Mesenchymal stem cell (in vitro differentiated cells and primary cell): ENCODE measurements around the gene RBM41.

ENCODE experiments used
- DNase-seq: peaks from one replicate; pipeline ENCODE4 v3.0.0-alpha.2; 2013
- H2AFZ ChIP-seq: one replicate; pipeline ENCODE4 v1.6.1; 2013; ENCODE audit warnings: low read depth, mild to moderate bottlenecking, control low read depth, inconsistent platforms, low read length, moderate library complexity
- H2AK5ac ChIP-seq: 2 replicates; pipeline ENCODE4 v1.6.1; 2013; ENCODE audit warnings: low read length, moderate library complexity, mild to moderate bottlenecking, inconsistent platforms; ENCODE audit not compliant: severe bottlenecking
- H2BK120ac ChIP-seq: one replicate; pipeline ENCODE4 v1.6.1; 2013; ENCODE audit warnings: low read depth, mild to moderate bottlenecking, inconsistent platforms, low read length, moderate library complexity
- H2BK12ac ChIP-seq, 2 experiments: one replicate each; pipeline ENCODE4 v1.6.1; 2013; ENCODE audit warnings: inconsistent platforms in 2 of 2, low read length in 2 of 2, mild to moderate bottlenecking in 2 of 2, moderate library complexity in 2 of 2, control low read depth in 1 of 2
- H2BK15ac ChIP-seq: one replicate; pipeline ENCODE4 v1.6.1; 2013; ENCODE audit warnings: mild to moderate bottlenecking, low read depth, inconsistent platforms; ENCODE audit not compliant: poor library complexity, severe bottlenecking
- H2BK5ac ChIP-seq: 2 replicates; pipeline ENCODE4 v1.6.1; 2013; ENCODE audit warnings: low read depth, mild to moderate bottlenecking, low read length, control low read depth, inconsistent platforms; ENCODE audit not compliant: poor library complexity, severe bottlenecking
- H3K14ac ChIP-seq, 2 experiments: one replicate each; pipeline ENCODE4 v1.6.1; 2013; ENCODE audit warnings: inconsistent platforms in 2 of 2, low read length in 2 of 2, control low read depth in 1 of 2, mild to moderate bottlenecking in 1 of 2, moderate library complexity in 1 of 2
- H3K18ac ChIP-seq, 2 experiments: one replicate each; pipeline ENCODE4 v1.6.1; 2013; ENCODE audit warnings: inconsistent platforms in 2 of 2, low read length in 2 of 2, control low read depth in 1 of 2, low read depth in 1 of 2, mild to moderate bottlenecking in 1 of 2
- H3K23ac ChIP-seq, 2 experiments: one replicate each; pipeline ENCODE4 v1.6.1; 2013; ENCODE audit warnings: inconsistent platforms in 2 of 2, low read length in 2 of 2, mild to moderate bottlenecking in 2 of 2, moderate library complexity in 2 of 2, control low read depth in 1 of 2
- H3K27ac ChIP-seq: 2 replicates; pipeline ENCODE4 v1.5.1; 2013; ENCODE audit warnings: mild to moderate bottlenecking, moderate library complexity, low read length, control low read depth, inconsistent platforms; ENCODE audit not compliant: poor library complexity, severe bottlenecking
- H3K27me3 ChIP-seq, 2 experiments: 2 replicates each; pipeline versions ENCODE4 v1.6.1 to v1.7.0; 2013; ENCODE audit warnings: low read length in 2 of 2, mild to moderate bottlenecking in 2 of 2, moderate library complexity in 2 of 2, control low read depth in 1 of 2, inconsistent platforms in 1 of 2; ENCODE audit not compliant: control insufficient read depth in 1 of 2, insufficient read depth in 1 of 2
- H3K36me3 ChIP-seq, 2 experiments: 2 replicates each; pipeline versions ENCODE4 v1.6.1 to v1.7.0; 2013; ENCODE audit warnings: low read length in 2 of 2, control low read depth in 1 of 2, inconsistent platforms in 1 of 2, low read depth in 1 of 2, mild to moderate bottlenecking in 1 of 2; ENCODE audit not compliant: insufficient read depth in 2 of 2, control insufficient read depth in 1 of 2
- H3K4ac ChIP-seq, 2 experiments: one replicate each; pipeline ENCODE4 v1.6.1; 2013; ENCODE audit warnings: inconsistent platforms in 2 of 2, low read length in 2 of 2, mild to moderate bottlenecking in 2 of 2, moderate library complexity in 2 of 2, control low read depth in 1 of 2, low read depth in 1 of 2
- H3K4me1 ChIP-seq: 2 replicates; pipeline ENCODE4 v1.6.1; 2013; ENCODE audit warnings: low read depth, low read length, control low read depth; ENCODE audit not compliant: control insufficient read depth, insufficient read depth
- H3K4me2 ChIP-seq: 2 replicates; pipeline ENCODE4 v1.6.1; 2013; ENCODE audit warnings: low read length, mild to moderate bottlenecking, inconsistent platforms; ENCODE audit not compliant: poor library complexity, severe bottlenecking
- H3K4me3 ChIP-seq, 2 experiments: 2 replicates each; pipeline versions ENCODE4 v1.5.1 to v1.7.0; 2013; ENCODE audit warnings: low read length in 2 of 2, mild to moderate bottlenecking in 2 of 2, control low read depth in 1 of 2, low read depth in 1 of 2; ENCODE audit not compliant: insufficient read depth in 1 of 2
- H3K79me1 ChIP-seq: replicated peaks from 2 replicates; pipeline ENCODE4 v1.6.1; 2013; ENCODE audit warnings: mild to moderate bottlenecking, control low read depth, low read length, inconsistent platforms; ENCODE audit not compliant: poor library complexity, severe bottlenecking
- H3K9ac ChIP-seq: 2 replicates; pipeline ENCODE4 v1.7.0; 2013; ENCODE audit warnings: mild to moderate bottlenecking, low read length, moderate library complexity
- H3K9me3 ChIP-seq: 2 replicates; pipeline ENCODE4 v1.7.0; 2013; ENCODE audit warnings: mild to moderate bottlenecking, low read length; ENCODE audit not compliant: control insufficient read depth
- H4K8ac ChIP-seq: one replicate; pipeline ENCODE4 v1.6.1; 2013; ENCODE audit warnings: inconsistent platforms, mild to moderate bottlenecking, low read length, moderate library complexity
- H4K91ac ChIP-seq: one replicate; pipeline ENCODE4 v1.6.1; 2013; ENCODE audit warnings: mild to moderate bottlenecking, low read length, inconsistent platforms
- WGBS: methylation state at CpG from one replicate; pipeline ENCODE4 v1.1.7; 2013; ENCODE audit warnings: mixed read lengths; 5-methylcytosine and 5-hydroxymethylcytosine counted together

RBM41 gene

GRCh38 chrX:107029752-107030151 is 88.9 kb downstream of the RBM41 start:
- Histone ChIP-seq H3K4me1 (no peaks in the 10 kb centered on the region), H2AK5ac (no peak overlapping the region), H3K18ac (no peak overlapping the region), H2BK5ac (no peak overlapping the region), H2BK12ac (no peak overlapping the region), H3K4me3 (no peak overlapping the region), H2BK15ac (no peak overlapping the region), H3K9ac (no peak overlapping the region), H3K4ac (no peak overlapping the region), H3K27me3 (peaks cover 0 to 51% of the 10 kb centered on the region in 2 experiments), H4K8ac (no peak overlapping the region), H2AFZ (no peak overlapping the region), H3K4me2 (no peak overlapping the region), H3K36me3 (no peaks in the 10 kb centered on the region), H4K91ac (no peak overlapping the region), H3K9me3 (no peaks in the 10 kb centered on the region), H3K27ac (no peak overlapping the region), H3K14ac (no peak overlapping the region), H2BK120ac (no peak overlapping the region), H3K79me1 (no peaks in the 10 kb centered on the region), H3K23ac (no peak overlapping the region)
- DNase-seq = no peak
- no CpG with 5 or more reads among the region's 1 CpG for WGBS

GRCh38 chrX:107025545-107025944 is 93.1 kb downstream of the RBM41 start:
- no peaks in the 10 kb centered on the region for H3K4me1 ChIP-seq

GRCh38 chrX:107014936-107015335 is 103.7 kb downstream of the RBM41 start:
- Histone ChIP-seq H2BK15ac (no peak overlapping the region), H3K4ac (no peak overlapping the region), H3K23ac (no peak overlapping the region), H3K14ac (no peak overlapping the region), H2AFZ (no peak overlapping the region), H3K36me3 (no peaks in the 10 kb centered on the region), H4K8ac (no peak overlapping the region), H3K4me3 (no peak overlapping the region), H2BK12ac (no peak overlapping the region), H3K4me1 (no peaks in the 10 kb centered on the region), H3K79me1 (no peaks in the 10 kb centered on the region), H3K9me3 (no peaks in the 10 kb centered on the region), H3K27ac (no peak overlapping the region), H3K9ac (peak overlapping the region; percentile 76), H2BK120ac (no peak overlapping the region), H3K18ac (no peak overlapping the region), H2AK5ac (no peak overlapping the region), H4K91ac (no peak overlapping the region), H3K4me2 (no peak overlapping the region), H2BK5ac (no peak overlapping the region), H3K27me3 (peaks cover 0 to 15% of the 10 kb centered on the region in 2 experiments)
- peak; percentile 4 for DNase-seq
- WGBS = no CpG with 5 or more reads among the region's 1 CpG

More at GRCh38 chrX:107025545-107025944, 93.1 kb downstream of the RBM41 start:
- no peak overlapping the region for H3K4me2 ChIP-seq
- no peaks in the 10 kb centered on the region for H3K36me3 ChIP-seq
- DNase-seq = peak; percentile 33
- H3K9ac ChIP-seq = no peak overlapping the region
- H3K14ac ChIP-seq = no peak overlapping the region
- H2BK12ac ChIP-seq = no peak overlapping the region
- H2AFZ ChIP-seq = no peak overlapping the region
- H3K23ac ChIP-seq = no peak overlapping the region
- H2BK15ac ChIP-seq = no peak overlapping the region
- H3K79me1 ChIP-seq = no peaks in the 10 kb centered on the region
- no peaks in the 10 kb centered on the region for H3K9me3 ChIP-seq
- H4K8ac ChIP-seq = no peak overlapping the region
- no peak overlapping the region for H2BK120ac ChIP-seq
- 9% methylated on average over 2 of the region's 2 CpGs for WGBS
- no peak overlapping the region for H4K91ac ChIP-seq
- no peak overlapping the region for H2BK5ac ChIP-seq
- no peak overlapping the region for H3K18ac ChIP-seq
- no peak overlapping the region for H3K27ac ChIP-seq
- H3K4ac ChIP-seq = no peak overlapping the region
- H3K27me3 ChIP-seq = peaks cover 0 to 48% of the 10 kb centered on the region in 2 experiments
- no peak overlapping the region for H2AK5ac ChIP-seq
- no peak overlapping the region for H3K4me3 ChIP-seq
